ENCODE results near the gene REEP5. TPM values are rescaled to one million over a fixed set of nuclear protein-coding genes. Genes with fewer than 3 reads are reported as not detected.
A peak's percentile ranks its signal among the peaks of the same experiment; 100 is the strongest.

The REEP5 gene
- polyA plus RNA-seq, 1 of the 3 experiments (the other 2 are of a cell fraction), result 124 TPM

GRCh38 chr5:112918136-112918535 lies 3.9 kb downstream of the REEP5 start:
- no peak for TF ChIP-seq ZBTB33 (IDR thresholded peaks at IDR 0.05; ENCODE audit: borderline replicate concordance, low read depth)
- TF ChIP-seq ELF1 (IDR thresholded peaks at IDR 0.05), result no peak
- TF ChIP-seq TAF1 (IDR thresholded peaks at IDR 0.05; ENCODE audit: borderline replicate concordance, low read depth, low read length), result no peak
- TF ChIP-seq GABPA (IDR thresholded peaks at IDR 0.05; ENCODE audit: low read depth), result no peak
- no peak for TF ChIP-seq RFX5 (IDR thresholded peaks at IDR 0.05; ENCODE audit: low read length)
- no peak for TF ChIP-seq NFIC (IDR thresholded peaks at IDR 0.05; ENCODE audit: borderline replicate concordance)
- TF ChIP-seq RCOR1 (IDR thresholded peaks at IDR 0.05; ENCODE audit: low read length), result no peak
- no peak for TF ChIP-seq JUND (IDR thresholded peaks at IDR 0.05)
- no peak for TF ChIP-seq EZH2phosphoT487 (IDR thresholded peaks at IDR 0.05; ENCODE audit: borderline replicate concordance, low read depth)
- no peak for TF ChIP-seq FOXM1 (IDR thresholded peaks at IDR 0.05; ENCODE audit: low read depth)
- Histone ChIP-seq H3K4me2 (0 out of 2 replicates have a peak overlapping the region, but pooled peaks have one; percentile 12), H3K4me3 (ENCODE audit: low read depth in 2 of 2, low read length in 1 of 2) (no peak overlapping the region), H3K36me3 (replicated peaks in 1 of 2; ENCODE audit: control insufficient read depth in 1 of 2, insufficient read depth in 2 of 2, low read length in 1 of 2) (peaks cover 39 to 41% of the 10 kb centered on the region in 2 experiments), H4K20me1 (ENCODE audit: insufficient read depth) (peaks cover 6% of the 10 kb centered on the region), H3K27me3 (ENCODE audit: insufficient read depth) (no peaks in the 10 kb centered on the region), H3K9me3 (no peaks in the 10 kb centered on the region), H3F3A (replicated peaks; ENCODE audit: insufficient read depth) (peaks cover 20% of the 10 kb centered on the region), H3K27ac (ENCODE audit: low read depth in 2 of 2, low read length in 1 of 2) (no peak overlapping the region), H3K79me2 (ENCODE audit: insufficient read depth) (peaks cover 65% of the 10 kb centered on the region), H2AFZ (ENCODE audit: low read depth) (no peak overlapping the region), H3K9me2 (no peaks in the 10 kb centered on the region), H3K4me1 (ENCODE audit: control insufficient read depth in 1 of 2, insufficient read depth in 2 of 2, low read depth in 1 of 2, low read length in 1 of 2) (peaks cover 15 to 18% of the 10 kb centered on the region in 2 experiments; a peak in 3 of 4 replicates), H3K9ac (no peak overlapping the region)
- CTCF ChIA-PET, result interaction anchor here (0.6 kb wide), 1 partner anchor 345 kb away, joined by 3 read pairs; no protein-coding TSS in a partner anchor
- POLR2A ChIA-PET, result interaction anchor here (1.0 kb wide), 1 partner anchor 58 kb away, joined by 4 read pairs; the partner anchor contains the start of gene DCP2
- no peak for DNase-seq
- WGBS (ENCODE audit: low lambda C conversion rate), result 90% methylated on average over 2 of the region's 3 CpGs

- CTCF ChIA-PET, result interaction anchor here (1.1 kb wide), 1 partner anchor 688 kb away, joined by 3 read pairs; no protein-coding TSS in a partner anchor
These were observed 4.5 kb downstream of the REEP5 start for GRCh38 chr5:112917453-112917995.

More at GRCh38 chr5:112917453-112917995, 4.5 kb downstream of the REEP5 start:
- peaks cover 20% of the 10 kb centered on the region for H3F3A ChIP-seq (replicated peaks; ENCODE audit: insufficient read depth)
- H3K27ac ChIP-seq (ENCODE audit: low read depth in 2 of 2, low read length in 1 of 2), result no peak overlapping the region
- H4K20me1 ChIP-seq (ENCODE audit: insufficient read depth), result peaks cover 6% of the 10 kb centered on the region
- peaks cover 13 to 18% of the 10 kb centered on the region in 2 experiments; a peak in 3 of 4 replicates for H3K4me1 ChIP-seq (ENCODE audit: control insufficient read depth in 1 of 2, insufficient read depth in 2 of 2, low read depth in 1 of 2, low read length in 1 of 2)
- no peak overlapping the region for H3K4me2 ChIP-seq
- DNase-seq, result peak; percentile 37
- WGBS (ENCODE audit: low lambda C conversion rate), result 96% methylated on average over 2 of the region's 2 CpGs
- no peaks in the 10 kb centered on the region for H3K9me2 ChIP-seq
- no peak overlapping the region for H2AFZ ChIP-seq (ENCODE audit: low read depth)
- peaks cover 41 to 42% of the 10 kb centered on the region in 2 experiments for H3K36me3 ChIP-seq (replicated peaks in 1 of 2; ENCODE audit: control insufficient read depth in 1 of 2, insufficient read depth in 2 of 2, low read length in 1 of 2)
- peaks cover 71% of the 10 kb centered on the region for H3K79me2 ChIP-seq (ENCODE audit: insufficient read depth)
- no peak overlapping the region for H3K4me3 ChIP-seq (ENCODE audit: low read depth in 2 of 2, low read length in 1 of 2)
- no peaks in the 10 kb centered on the region for H3K27me3 ChIP-seq (ENCODE audit: insufficient read depth)
- POLR2A ChIA-PET, result no interaction called here
- H3K9ac ChIP-seq, result no peak overlapping the region
- no peaks in the 10 kb centered on the region for H3K9me3 ChIP-seq
- TF ChIP-seq EZH2phosphoT487 (IDR thresholded peaks at IDR 0.05; ENCODE audit: borderline replicate concordance, low read depth), result no peak
- peak; percentile 43 for TF ChIP-seq CTCF (IDR thresholded peaks at IDR 0.05)
- TF ChIP-seq REST (IDR thresholded peaks at IDR 0.05; ENCODE audit: low read depth, low read length), result no peak

Measured in SK-N-SH (cell line).